ENCODE results near the gene IMMP2L. TPM values are rescaled to one million over a fixed set of nuclear protein-coding genes. Genes with fewer than 3 reads are reported as not detected.

The IMMP2L gene
- total RNA-seq, 1 donor from 2014 or later = 21.5 TPM

DNA sequence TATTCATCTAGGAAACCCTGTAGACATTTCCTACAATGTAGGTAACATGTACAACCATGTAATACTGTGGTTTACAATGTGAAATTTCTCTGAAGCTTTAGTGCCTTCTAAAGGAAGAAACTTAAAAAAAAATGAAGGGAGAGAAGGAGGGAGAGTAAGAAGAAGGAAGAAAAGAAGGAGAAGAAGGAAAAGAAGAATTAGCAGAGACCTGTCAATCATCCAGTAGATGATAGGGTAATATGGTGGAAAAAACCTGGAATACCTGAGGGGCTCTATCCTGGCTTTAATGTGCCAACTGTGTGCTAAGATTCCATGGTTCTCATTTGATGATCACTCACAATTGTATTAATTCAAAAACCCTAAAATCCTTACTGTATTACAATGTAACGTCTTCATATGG, 474.0 kb downstream of the IMMP2L start:
- H4K20me1 ChIP-seq (ENCODE audit: low read depth) = no peaks in the 10 kb centered on the region
- H3K36me3 ChIP-seq = no peaks in the 10 kb centered on the region
- H3K27ac Mint-ChIP-seq = no peak overlapping the region
- no peaks in the 10 kb centered on the region for H3K9me3 Mint-ChIP-seq
- peaks cover 11% of the 10 kb centered on the region for H3F3A ChIP-seq (ENCODE audit: low read depth)
- DNase-seq (ENCODE audit: low spot score) = no peak
- no peaks in the 10 kb centered on the region for H3K9me3 ChIP-seq (ENCODE audit: low read depth)
- H2AFZ ChIP-seq (replicated peaks) = no peak overlapping the region
- H3K4me2 ChIP-seq = no peak overlapping the region
- no peak overlapping the region for H3K27ac ChIP-seq
- H3K4me1 ChIP-seq = peaks cover 31% of the 10 kb centered on the region
- H3K4me1 Mint-ChIP-seq = peaks cover 24% of the 10 kb centered on the region
- no peak overlapping the region for H3K4me3 ChIP-seq
- no peak overlapping the region for H3K9ac ChIP-seq
- H3K36me3 Mint-ChIP-seq = no peaks in the 10 kb centered on the region
- H3K27me3 Mint-ChIP-seq (ENCODE audit: insufficient read depth, low read depth) = no peaks in the 10 kb centered on the region
- no peaks in the 10 kb centered on the region for H3K27me3 ChIP-seq
- TF ChIP-seq, protein P1, sequence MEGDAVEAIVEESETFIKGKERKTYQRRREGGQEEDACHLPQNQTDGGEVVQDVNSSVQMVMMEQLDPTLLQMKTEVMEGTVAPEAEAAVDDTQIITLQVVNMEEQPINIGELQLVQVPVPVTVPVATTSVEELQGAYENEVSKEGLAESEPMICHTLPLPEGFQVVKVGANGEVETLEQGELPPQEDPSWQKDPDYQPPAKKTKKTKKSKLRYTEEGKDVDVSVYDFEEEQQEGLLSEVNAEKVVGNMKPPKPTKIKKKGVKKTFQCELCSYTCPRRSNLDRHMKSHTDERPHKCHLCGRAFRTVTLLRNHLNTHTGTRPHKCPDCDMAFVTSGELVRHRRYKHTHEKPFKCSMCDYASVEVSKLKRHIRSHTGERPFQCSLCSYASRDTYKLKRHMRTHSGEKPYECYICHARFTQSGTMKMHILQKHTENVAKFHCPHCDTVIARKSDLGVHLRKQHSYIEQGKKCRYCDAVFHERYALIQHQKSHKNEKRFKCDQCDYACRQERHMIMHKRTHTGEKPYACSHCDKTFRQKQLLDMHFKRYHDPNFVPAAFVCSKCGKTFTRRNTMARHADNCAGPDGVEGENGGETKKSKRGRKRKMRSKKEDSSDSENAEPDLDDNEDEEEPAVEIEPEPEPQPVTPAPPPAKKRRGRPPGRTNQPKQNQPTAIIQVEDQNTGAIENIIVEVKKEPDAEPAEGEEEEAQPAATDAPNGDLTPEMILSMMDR (IDR thresholded peaks at IDR 0.05) = no peak
- TF ChIP-seq EZH2 (IDR thresholded peaks at IDR 0.05) = no peak
- no peak for TF ChIP-seq EZH2phosphoT487 (IDR thresholded peaks at IDR 0.05)
- no peak overlapping the region for H3K4me3 Mint-ChIP-seq
- no peaks in the 10 kb centered on the region for H3K79me2 ChIP-seq (ENCODE audit: low read depth)

DNA sequence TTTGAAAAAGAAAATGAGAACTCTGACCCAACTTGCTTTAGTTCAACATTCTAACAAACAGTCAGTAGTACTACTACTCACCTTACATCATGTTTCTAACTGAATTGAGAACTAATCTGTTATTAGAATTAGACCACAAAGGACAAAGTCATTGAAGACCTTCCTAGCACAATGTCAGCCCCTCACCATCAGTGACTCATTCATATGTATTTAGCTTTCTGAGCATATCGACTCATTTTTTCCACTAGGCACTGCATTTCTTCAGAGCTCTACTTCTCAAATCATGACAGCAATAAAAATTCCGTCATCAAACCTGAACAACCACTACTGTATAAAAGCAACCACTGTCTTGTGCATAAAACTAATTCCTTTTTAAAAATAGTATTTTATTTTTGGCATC, 475.8 kb downstream of the IMMP2L start:
- H3K27me3 Mint-ChIP-seq (ENCODE audit: insufficient read depth, low read depth) = no peaks in the 10 kb centered on the region
- peaks cover 10% of the 10 kb centered on the region for H3F3A ChIP-seq (ENCODE audit: low read depth)
- TF ChIP-seq EZH2 (IDR thresholded peaks at IDR 0.05) = no peak
- TF ChIP-seq EZH2phosphoT487 (IDR thresholded peaks at IDR 0.05) = no peak
- TF ChIP-seq, protein P1 (IDR thresholded peaks at IDR 0.05) = no peak
- H3K9ac ChIP-seq = no peak overlapping the region
- no peaks in the 10 kb centered on the region for H3K9me3 ChIP-seq (ENCODE audit: low read depth)
- H3K79me2 ChIP-seq (ENCODE audit: low read depth) = no peaks in the 10 kb centered on the region
- no peak overlapping the region for H3K4me2 ChIP-seq
- no peak overlapping the region for H3K4me3 ChIP-seq
- no peak for DNase-seq (ENCODE audit: low spot score)
- peaks cover 29% of the 10 kb centered on the region for H3K4me1 Mint-ChIP-seq
- H3K4me1 ChIP-seq = peaks cover 24% of the 10 kb centered on the region
- no peak overlapping the region for H2AFZ ChIP-seq (replicated peaks)
- no peak overlapping the region for H3K4me3 Mint-ChIP-seq
- no peaks in the 10 kb centered on the region for H3K27me3 ChIP-seq
- H3K36me3 Mint-ChIP-seq = no peaks in the 10 kb centered on the region
- H4K20me1 ChIP-seq (ENCODE audit: low read depth) = no peaks in the 10 kb centered on the region
- H3K9me3 Mint-ChIP-seq = no peaks in the 10 kb centered on the region
- H3K27ac ChIP-seq = no peak overlapping the region
- no peak overlapping the region for H3K27ac Mint-ChIP-seq
- no peaks in the 10 kb centered on the region for H3K36me3 ChIP-seq

GRCh38 chr7:111085356-111085755, 476.9 kb downstream of the IMMP2L start:
- H3K36me3 ChIP-seq = no peaks in the 10 kb centered on the region
- H3K4me3 ChIP-seq = no peak overlapping the region
- H3K36me3 Mint-ChIP-seq = no peaks in the 10 kb centered on the region
- H3K9me3 ChIP-seq (ENCODE audit: low read depth) = no peaks in the 10 kb centered on the region
- H3K4me2 ChIP-seq = no peak overlapping the region
- H3K4me3 Mint-ChIP-seq = no peak overlapping the region
- TF ChIP-seq EZH2phosphoT487 (IDR thresholded peaks at IDR 0.05) = no peak
- no peak for TF ChIP-seq EZH2 (IDR thresholded peaks at IDR 0.05)
- peaks cover 13% of the 10 kb centered on the region for H3K4me1 ChIP-seq
- no peak for DNase-seq (ENCODE audit: low spot score)
- no peak overlapping the region for H3K9ac ChIP-seq
- no peak overlapping the region for H2AFZ ChIP-seq (replicated peaks)
- H3K79me2 ChIP-seq (ENCODE audit: low read depth) = no peaks in the 10 kb centered on the region
- no peaks in the 10 kb centered on the region for H3K9me3 Mint-ChIP-seq
- H3K27ac Mint-ChIP-seq = no peak overlapping the region
- H3F3A ChIP-seq (ENCODE audit: low read depth) = no peaks in the 10 kb centered on the region
- no peak overlapping the region for H3K27ac ChIP-seq
- H3K27me3 ChIP-seq = no peaks in the 10 kb centered on the region
- no peaks in the 10 kb centered on the region for H3K27me3 Mint-ChIP-seq (ENCODE audit: insufficient read depth, low read depth)
- no peaks in the 10 kb centered on the region for H4K20me1 ChIP-seq (ENCODE audit: low read depth)
- peaks cover 23% of the 10 kb centered on the region for H3K4me1 Mint-ChIP-seq

GRCh38 chr7:111083413-111083812, 478.9 kb downstream of the IMMP2L start:
- Histone ChIP-seq H2AFZ (replicated peaks) (no peak overlapping the region), H3K27me3 (no peaks in the 10 kb centered on the region), H3K27ac (no peak overlapping the region), H3K4me2 (no peak overlapping the region), H3K4me1 (peaks cover 11% of the 10 kb centered on the region), H3K36me3 (no peaks in the 10 kb centered on the region), H3K4me3 (no peak overlapping the region), H3F3A (ENCODE audit: low read depth) (no peaks in the 10 kb centered on the region), H3K9me3 (ENCODE audit: low read depth) (no peaks in the 10 kb centered on the region), H3K9ac (no peak overlapping the region), H4K20me1 (ENCODE audit: low read depth) (no peaks in the 10 kb centered on the region), H3K79me2 (ENCODE audit: low read depth) (no peaks in the 10 kb centered on the region)
- DNase-seq (ENCODE audit: low spot score) = no peak
- H3K9me3 Mint-ChIP-seq = no peaks in the 10 kb centered on the region
- H3K4me1 Mint-ChIP-seq = peaks cover 18% of the 10 kb centered on the region
- no peaks in the 10 kb centered on the region for H3K27me3 Mint-ChIP-seq (ENCODE audit: insufficient read depth, low read depth)
- H3K27ac Mint-ChIP-seq = no peak overlapping the region
- no peak overlapping the region for H3K4me3 Mint-ChIP-seq
- TF ChIP-seq EZH2 (IDR thresholded peaks at IDR 0.05) (no peak), EZH2phosphoT487 (IDR thresholded peaks at IDR 0.05) (no peak)
- TF ChIP-seq, protein P1 (IDR thresholded peaks at IDR 0.05) = no peak
- H3K36me3 Mint-ChIP-seq = no peaks in the 10 kb centered on the region
